ENCODE measurements around the gene PPEF1.

The PPEF1 gene

DNA sequence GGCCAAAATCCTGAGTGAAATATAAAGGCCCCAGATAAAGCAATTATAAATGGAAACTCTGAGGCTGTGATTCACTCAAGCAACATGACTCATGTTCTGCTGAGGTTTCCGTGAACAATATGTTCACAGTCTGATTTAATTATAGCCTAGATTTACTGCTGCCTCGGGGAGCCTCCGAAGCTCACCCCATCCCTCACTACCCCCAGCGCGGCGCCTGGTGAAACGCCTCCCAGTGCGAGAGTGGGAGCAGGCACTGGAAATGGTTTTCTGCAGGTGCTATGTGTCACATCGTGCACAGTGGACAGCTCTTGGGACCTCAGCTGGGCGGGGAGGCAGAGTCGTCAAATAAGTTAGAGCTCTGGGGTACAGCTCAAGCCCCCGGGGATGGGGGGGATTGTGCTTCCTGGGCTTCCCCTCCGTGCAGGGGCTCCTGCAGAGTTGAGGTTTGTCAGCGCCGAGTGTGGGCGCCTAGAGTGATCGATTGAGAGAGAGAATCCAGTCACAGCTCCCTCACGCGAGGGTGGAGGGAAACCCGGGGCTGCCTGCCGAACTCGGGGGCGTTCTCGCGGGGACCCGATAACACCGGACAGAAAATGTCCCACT lies 165.8 kb downstream of the PPEF1 start:
- TF ChIP-seq POLR2AphosphoS5 (IDR thresholded peaks at IDR 0.05; ENCODE audit: low read depth, low read length) (no peak), PAX5 (IDR thresholded peaks at IDR 0.05; ENCODE audit: insufficient read depth, low read length, severe bottlenecking) (no peak), SPI1 (IDR thresholded peaks at IDR 0.05; ENCODE audit: low read depth, low read length) (no peak), POU2F2 (IDR thresholded peaks at IDR 0.05; ENCODE audit: low read depth, low read length) (no peak), POLR2A (IDR thresholded peaks at IDR 0.05; ENCODE audit: low read depth, low read length) (no peak), TAF1 (IDR thresholded peaks at IDR 0.05; ENCODE audit: low read depth, low read length) (no peak)
- FAIRE-seq (no peak), DNase-seq (ENCODE audit: insufficient read length, low spot score) (no peak)

DNA sequence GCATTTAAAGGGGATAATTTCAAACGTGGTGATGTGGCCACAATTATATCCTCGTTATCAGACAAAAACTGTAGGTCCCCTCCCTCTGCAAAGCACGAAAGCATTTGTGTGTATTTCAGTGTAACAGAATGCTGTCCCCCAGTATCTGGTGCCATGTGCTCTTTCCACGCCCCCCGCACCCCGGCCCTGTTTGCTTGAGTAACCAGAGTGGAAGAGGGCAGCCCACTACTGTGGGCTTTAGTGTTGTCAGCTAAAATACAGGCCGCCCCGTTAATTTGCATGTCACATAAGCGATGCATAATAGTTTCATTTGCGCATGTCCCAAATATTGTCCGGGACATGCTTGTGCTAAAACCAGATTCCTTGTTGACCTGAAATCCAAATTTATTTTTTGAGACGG lies 166.4 kb downstream of the PPEF1 start:
- FAIRE-seq, result no peak
- TF ChIP-seq PAX5 (IDR thresholded peaks at IDR 0.05; ENCODE audit: insufficient read depth, low read length, severe bottlenecking) (no peak), POLR2A (IDR thresholded peaks at IDR 0.05; ENCODE audit: low read depth, low read length) (no peak), POLR2AphosphoS5 (IDR thresholded peaks at IDR 0.05; ENCODE audit: low read depth, low read length) (no peak), POU2F2 (IDR thresholded peaks at IDR 0.05; ENCODE audit: low read depth, low read length) (no peak), SPI1 (IDR thresholded peaks at IDR 0.05; ENCODE audit: low read depth, low read length) (no peak), TAF1 (IDR thresholded peaks at IDR 0.05; ENCODE audit: low read depth, low read length) (no peak)
- no peak for DNase-seq (ENCODE audit: insufficient read length, low spot score)

- FAIRE-seq (no peak), DNase-seq (ENCODE audit: insufficient read length, low spot score) (no peak)
- TF ChIP-seq POLR2A (IDR thresholded peaks at IDR 0.05; ENCODE audit: low read depth, low read length) (no peak), PAX5 (IDR thresholded peaks at IDR 0.05; ENCODE audit: insufficient read depth, low read length, severe bottlenecking) (no peak), TAF1 (IDR thresholded peaks at IDR 0.05; ENCODE audit: low read depth, low read length) (no peak), SPI1 (IDR thresholded peaks at IDR 0.05; ENCODE audit: low read depth, low read length) (no peak)
Measured at GRCh38 chrX:18874560-18875255, 167.3 kb downstream of the PPEF1 start.

DNA sequence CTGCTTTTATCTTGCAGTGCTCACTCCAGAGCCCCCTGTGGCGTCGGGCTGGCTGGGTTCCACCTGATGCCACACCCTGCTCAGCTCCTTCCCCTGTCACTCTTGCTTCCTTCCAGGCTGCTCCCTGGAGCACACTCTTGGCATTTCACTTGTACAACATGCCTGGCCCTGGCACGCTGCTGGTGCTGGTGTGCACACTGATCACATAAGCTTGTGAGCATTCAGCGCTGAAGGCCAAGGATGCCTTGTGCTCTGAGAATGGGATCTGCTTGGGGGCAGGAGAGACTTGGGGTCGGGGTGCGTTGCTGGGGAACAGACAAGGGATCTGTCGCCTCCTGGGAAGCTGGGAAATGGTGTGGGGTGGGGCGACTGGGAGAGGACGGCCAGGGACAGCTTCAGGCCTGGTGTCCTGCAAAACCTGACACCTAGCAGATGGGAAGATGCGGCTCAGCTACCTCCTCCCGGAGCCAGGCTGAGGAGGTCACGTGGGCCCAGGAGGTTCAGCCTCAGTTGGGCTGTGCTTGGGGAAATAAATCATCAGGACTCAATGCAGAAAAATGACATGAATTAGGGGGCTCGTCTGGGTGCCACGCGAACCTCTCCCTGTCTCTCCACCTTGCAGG lies 167.9 kb downstream of the PPEF1 start:
- no peak for TF ChIP-seq PAX5 (IDR thresholded peaks at IDR 0.05; ENCODE audit: insufficient read depth, low read length, severe bottlenecking)
- no peak for TF ChIP-seq POU2F2 (IDR thresholded peaks at IDR 0.05; ENCODE audit: low read depth, low read length)
- TF ChIP-seq POLR2A (IDR thresholded peaks at IDR 0.05; ENCODE audit: low read depth, low read length), result no peak
- no peak for TF ChIP-seq SPI1 (IDR thresholded peaks at IDR 0.05; ENCODE audit: low read depth, low read length)
- TF ChIP-seq TAF1 (IDR thresholded peaks at IDR 0.05; ENCODE audit: low read depth, low read length), result no peak
- no peak for FAIRE-seq
- DNase-seq (ENCODE audit: insufficient read length, low spot score), result no peak

DNA sequence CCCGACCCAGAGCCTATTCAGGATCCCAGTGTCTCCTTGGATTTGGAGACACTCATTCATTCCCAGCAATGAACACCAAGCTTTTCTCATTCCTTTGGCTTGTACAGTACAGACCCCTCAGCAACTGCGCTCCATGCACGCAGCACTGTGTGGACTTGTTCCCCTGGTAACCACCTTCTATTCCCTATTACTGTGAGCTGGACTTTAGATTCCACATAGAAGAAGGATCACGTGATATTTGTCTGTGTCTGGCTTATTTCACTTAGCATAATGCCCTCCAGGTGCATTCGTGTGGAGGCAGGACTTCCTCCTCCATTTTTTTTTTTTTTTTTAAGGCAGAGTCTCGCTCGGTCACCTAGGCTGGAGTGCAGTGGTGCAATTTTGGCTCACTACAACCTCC lies 170.0 kb downstream of the PPEF1 start:
- FAIRE-seq (no peak), DNase-seq (ENCODE audit: insufficient read length, low spot score) (no peak)
- TF ChIP-seq POLR2A (IDR thresholded peaks at IDR 0.05; ENCODE audit: low read depth, low read length) (no peak), TAF1 (IDR thresholded peaks at IDR 0.05; ENCODE audit: low read depth, low read length) (no peak), SPI1 (IDR thresholded peaks at IDR 0.05; ENCODE audit: low read depth, low read length) (no peak), POU2F2 (IDR thresholded peaks at IDR 0.05; ENCODE audit: low read depth, low read length) (no peak), POLR2AphosphoS5 (IDR thresholded peaks at IDR 0.05; ENCODE audit: low read depth, low read length) (no peak), PAX5 (IDR thresholded peaks at IDR 0.05; ENCODE audit: insufficient read depth, low read length, severe bottlenecking) (no peak)

Measured in GM12891 (cell line).